GM19193 (cell line): Measurements from ENCODE around the gene SPACA9.

Source experiments
- POLR2A ChIP-seq: IDR thresholded peaks from 4 replicates; pipeline ENCODE4 v1.6.1; 2011; ENCODE audit not compliant: insufficient read depth, insufficient read length; ENCODE audit errors: extremely low read depth

Gene SPACA9

DNA sequence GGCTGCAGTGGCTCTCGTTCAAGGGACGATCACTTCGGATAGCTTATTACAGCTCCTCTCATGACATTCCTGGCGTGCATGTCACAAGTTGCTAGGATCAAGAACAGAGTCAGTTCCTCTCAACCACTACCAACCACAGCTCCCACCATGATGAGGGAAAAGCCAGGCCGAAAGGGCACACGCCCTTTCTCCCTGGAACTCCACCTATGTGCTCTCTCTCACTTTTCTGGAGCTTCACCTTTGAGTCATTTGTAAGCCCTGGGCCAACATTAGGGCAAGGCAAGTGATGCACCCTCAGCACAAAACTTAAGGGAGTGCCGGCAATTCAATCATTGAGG lies 1.6 kb downstream of the SPACA9 start:
- TF ChIP-seq POLR2A: no peak

DNA sequence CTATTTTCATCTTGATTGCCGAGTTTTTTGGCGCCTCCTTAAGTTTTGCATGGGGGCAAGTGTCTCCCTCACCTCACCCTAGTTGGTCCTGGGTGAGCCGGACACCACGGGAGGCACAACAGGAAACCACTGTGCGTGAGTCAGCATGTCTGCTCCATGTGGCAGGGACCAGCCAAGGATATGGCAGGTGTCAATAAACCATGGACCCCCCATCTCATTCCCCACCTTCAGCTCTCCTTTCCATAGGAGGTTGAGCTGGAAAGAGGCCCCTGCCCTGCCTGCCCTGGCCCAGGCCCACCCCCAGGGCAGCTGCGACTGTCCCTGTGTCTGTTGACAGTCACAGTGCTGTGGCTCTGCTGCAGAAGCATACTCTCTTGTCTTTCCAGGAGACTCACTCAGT lies 3.1 kb downstream of the SPACA9 start:
- TF ChIP-seq POLR2A: no peak

GRCh38 chr9:132882616-132883015 lies 3.9 kb downstream of the SPACA9 start:
- no peak for TF ChIP-seq POLR2A

DNA sequence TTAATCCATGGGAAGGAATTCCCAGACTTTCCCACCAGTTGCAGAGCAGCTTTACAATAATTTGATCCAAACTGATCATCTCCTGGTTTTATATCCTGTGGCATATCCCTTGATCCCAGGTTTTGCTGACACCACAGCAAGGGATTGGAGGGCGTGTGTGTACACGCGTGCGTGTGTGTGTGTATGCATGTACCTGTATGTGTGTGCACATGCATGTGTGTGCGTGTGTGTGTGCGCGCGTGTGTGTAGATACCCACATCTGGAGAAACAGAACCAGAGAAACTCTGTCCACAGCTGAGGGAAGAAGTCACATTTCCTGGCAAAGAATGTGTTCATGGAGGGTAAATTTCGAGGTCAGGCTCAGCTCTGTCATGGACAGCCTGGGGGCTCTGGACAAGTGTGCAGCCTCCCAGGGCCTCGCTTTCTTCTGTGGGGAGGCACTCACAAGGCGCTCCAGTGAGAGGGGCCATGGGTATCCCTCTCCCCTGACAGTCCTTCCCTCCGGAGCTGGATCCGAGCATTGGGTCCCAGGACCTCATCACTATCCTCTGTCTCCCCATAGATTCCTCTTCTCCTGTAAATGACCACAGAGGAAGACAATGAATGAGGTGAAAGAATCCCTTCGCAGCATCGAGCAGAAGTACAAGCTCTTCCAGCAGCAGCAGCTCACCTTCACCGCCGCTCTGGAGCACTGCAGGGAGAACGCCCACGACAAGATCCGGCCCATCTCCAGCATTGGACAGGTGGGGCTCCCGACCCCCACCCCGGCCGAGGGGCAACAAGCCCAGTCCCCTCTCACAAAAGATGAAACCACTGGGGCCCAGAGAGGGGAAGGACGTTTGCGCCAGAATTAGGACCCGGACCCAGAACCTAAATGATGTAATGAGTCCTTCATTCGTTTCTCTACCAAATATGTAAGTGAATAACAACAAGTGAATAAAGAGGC lies 4.9 kb downstream of the SPACA9 start:
- no peak for TF ChIP-seq POLR2A

- TF ChIP-seq POLR2A: no peak
Measured at GRCh38 chr9:132885720-132886333, 7.1 kb downstream of the SPACA9 start.

- no peak for TF ChIP-seq POLR2A
Measured at GRCh38 chr9:132886334-132886725, 7.6 kb downstream of the SPACA9 start.

GRCh38 chr9:132887181-132888120 lies 8.8 kb downstream of the SPACA9 start:
- TF ChIP-seq POLR2A: no peak

GRCh38 chr9:132888151-132888550 lies 9.5 kb downstream of the SPACA9 start:
- no peak for TF ChIP-seq POLR2A

DNA sequence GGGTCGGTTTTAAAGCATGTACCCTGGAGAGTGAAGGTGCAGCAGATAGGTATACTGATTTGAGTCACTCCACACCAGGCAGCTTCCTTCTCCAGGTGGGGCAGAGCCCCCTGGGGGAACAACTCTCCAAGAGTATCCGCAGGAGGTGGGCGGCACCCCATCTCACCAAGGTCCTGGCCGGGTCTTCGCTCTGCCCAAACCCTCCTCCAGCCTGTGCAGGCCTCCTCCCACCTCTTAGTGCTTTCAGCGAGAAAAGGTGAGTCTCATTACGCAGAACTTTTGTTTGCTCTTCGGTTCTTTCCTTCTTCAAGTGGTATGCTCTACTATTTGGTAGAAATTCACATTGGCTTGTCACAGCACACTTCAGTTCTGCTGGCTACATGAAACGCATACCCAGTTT lies 13.7 kb downstream of the SPACA9 start:
- no peak for TF ChIP-seq POLR2A

DNA sequence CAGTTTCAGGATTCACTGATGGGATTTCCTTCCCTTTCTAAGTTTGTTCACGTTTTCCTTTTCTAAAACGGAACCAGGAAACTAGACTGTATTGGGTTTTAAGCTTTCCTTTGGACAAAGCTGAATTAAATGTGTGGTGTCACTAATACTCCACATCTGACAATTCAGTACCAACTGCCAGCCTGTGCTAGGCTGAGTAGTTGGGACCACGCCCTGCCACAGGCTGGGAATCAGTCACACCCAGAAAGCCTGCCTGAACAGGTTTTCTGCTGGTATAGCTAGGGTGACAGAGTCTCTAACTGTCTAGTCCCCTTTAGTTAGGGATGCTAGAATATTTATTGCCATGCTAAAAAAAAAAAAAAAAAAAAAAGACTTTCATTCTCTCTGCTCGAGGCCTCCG lies 15.6 kb downstream of the SPACA9 start:
- no peak for TF ChIP-seq POLR2A

- TF ChIP-seq POLR2A: no peak
Measured at GRCh38 chr9:132894862-132895835, 16.5 kb downstream of the SPACA9 start.

DNA sequence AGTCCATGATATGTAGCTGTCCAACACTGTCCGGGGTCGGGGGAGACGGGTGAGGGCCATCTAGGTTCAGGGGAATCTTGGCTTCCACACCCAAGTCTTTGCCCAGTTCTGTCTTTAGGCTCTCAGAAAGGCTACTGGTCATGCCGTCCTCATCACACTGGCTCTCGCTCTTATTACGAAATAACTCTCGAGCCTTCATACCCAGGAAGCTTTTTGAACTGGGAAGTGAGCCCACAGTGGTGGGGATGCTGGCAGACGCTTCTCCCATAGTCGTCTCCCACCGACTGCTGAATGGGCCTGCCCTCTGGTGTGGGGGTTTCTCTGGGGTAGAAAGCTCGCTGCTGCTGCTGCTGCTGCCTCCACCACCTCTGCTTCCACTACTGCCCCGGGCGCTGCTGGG lies 17.6 kb downstream of the SPACA9 start:
- no peak for TF ChIP-seq POLR2A

- TF ChIP-seq POLR2A: no peak
Measured at GRCh38 chr9:132896906-132897305, 18.2 kb downstream of the SPACA9 start.

- TF ChIP-seq POLR2A: no peak
Measured at GRCh38 chr9:132898051-132898450, 19.4 kb downstream of the SPACA9 start.

GRCh38 chr9:132901858-132902831 lies 23.4 kb downstream of the SPACA9 start:
- no peak for TF ChIP-seq POLR2A
